KMS-11 (cell line): ENCODE measurements around the gene OR8B3.

Source experiments
- H2AFZ ChIP-seq: fragments of 200-600 bp; sonication (generic); 2 replicates; pipeline ENCODE4 v1.6.1; 2016; ENCODE audit warnings: antibody characterized with exemption, mixed run types, low read depth
- H3K27ac ChIP-seq: fragments of 200-600 bp; sonication (generic); 2 replicates; pipeline ENCODE4 v1.6.1; 2016; ENCODE audit warnings: mild to moderate bottlenecking, mixed run types
- H3K27me3 ChIP-seq: fragments of 200-600 bp; sonication (generic); 2 replicates; pipeline ENCODE4 v1.6.1; 2017; ENCODE audit warnings: mild to moderate bottlenecking, low read depth, mixed run types, moderate library complexity; ENCODE audit not compliant: insufficient read depth
- H3K36me3 ChIP-seq: fragments of 200-600 bp; sonication (generic); 2 replicates; pipeline ENCODE4 v1.6.1; 2017; ENCODE audit warnings: mild to moderate bottlenecking, mixed run types; ENCODE audit not compliant: insufficient read depth
- H3K4me1 ChIP-seq: fragments of 200-600 bp; sonication (generic); 2 replicates; pipeline ENCODE4 v1.6.1; 2016; ENCODE audit warnings: mild to moderate bottlenecking, low read depth, mixed run types; ENCODE audit not compliant: poor library complexity, severe bottlenecking
- H3K4me2 ChIP-seq: fragments of 200-600 bp; sonication (generic); 2 replicates; pipeline ENCODE4 v1.7.0; 2016; ENCODE audit warnings: mild to moderate bottlenecking, mixed run types
- H3K4me3 ChIP-seq: fragments of 200-600 bp; sonication (generic); IDR thresholded peaks from 2 replicates; pipeline ENCODE4 v1.6.1; 2017; ENCODE audit warnings: low read depth, low read length, mixed read lengths; ENCODE audit not compliant: insufficient read depth
- H3K79me2 ChIP-seq: fragments of 200-600 bp; sonication (generic); 2 replicates; pipeline ENCODE4 v1.6.1; 2016; ENCODE audit warnings: low read depth, mixed run types; ENCODE audit not compliant: insufficient read depth
- H3K9ac ChIP-seq: fragments of 200-600 bp; sonication (generic); 2 replicates; pipeline ENCODE4 v1.6.1; 2016; ENCODE audit warnings: mild to moderate bottlenecking, mixed run types
- H4K20me1 ChIP-seq: fragments of 200-600 bp; sonication (generic); 2 replicates; pipeline ENCODE4 v1.6.1; 2016; ENCODE audit warnings: mild to moderate bottlenecking, mixed run types; ENCODE audit not compliant: insufficient read depth
- CTCF ChIP-seq: fragments of 200-600 bp; sonication (generic); conservative IDR thresholded peaks from 2 replicates; pipeline ENCODE4 v1.6.1; 2017; ENCODE audit warnings: low read depth, mild to moderate bottlenecking, antibody characterized with exemption, low read length, moderate library complexity, mixed read lengths

Gene OR8B3

GRCh38 chr11:124359566-124359965 lies 39.3 kb downstream of the OR8B3 start:
- H3K4me1 ChIP-seq: no peaks in the 10 kb centered on the region
- no peak overlapping the region for H3K9ac ChIP-seq
- H3K27ac ChIP-seq: no peak overlapping the region
- no peaks in the 10 kb centered on the region for H3K36me3 ChIP-seq
- H3K79me2 ChIP-seq: no peaks in the 10 kb centered on the region
- H4K20me1 ChIP-seq: no peaks in the 10 kb centered on the region
- no peak for TF ChIP-seq CTCF
- no peak overlapping the region for H2AFZ ChIP-seq
- H3K4me3 ChIP-seq: no peak overlapping the region
- no peaks in the 10 kb centered on the region for H3K27me3 ChIP-seq
- no peak overlapping the region for H3K4me2 ChIP-seq

- Histone ChIP-seq H3K27ac (no peak overlapping the region), H3K9ac (no peak overlapping the region), H3K79me2 (no peaks in the 10 kb centered on the region), H3K4me2 (no peak overlapping the region), H3K27me3 (no peaks in the 10 kb centered on the region), H3K36me3 (no peaks in the 10 kb centered on the region), H2AFZ (no peak overlapping the region), H3K4me1 (no peaks in the 10 kb centered on the region), H4K20me1 (no peaks in the 10 kb centered on the region), H3K4me3 (no peak overlapping the region)
- TF ChIP-seq CTCF: no peak
These were observed 52.4 kb downstream of the OR8B3 start for GRCh38 chr11:124346311-124346955.
